Occipital lobe (tissue), 2 donors: Measurements from ENCODE around the gene MAPK11. TPM values are rescaled to one million over a fixed set of nuclear protein-coding genes. Genes with fewer than 3 reads are reported as not detected.
"Not testable (repeated sequence)": the region's sequence is repeated elsewhere in the genome, so short reads cannot be mapped to it uniquely, and the experiment has no call there.

Experiments
- DNase-seq: peaks from one replicate; lab custom pipeline; 2025; lab: John Stamatoyannopoulos, UW
- total RNA-seq: library from RNA; depleted of rRNA; stranded (reverse); fragments of >200 nt; gene quantifications from one replicate; pipeline ENCODE4 v1.2.3, GENCODE V29; 2014

The MAPK11 gene
- total RNA-seq, 1 donor from 2014 or later = 21.8 TPM

DNA sequence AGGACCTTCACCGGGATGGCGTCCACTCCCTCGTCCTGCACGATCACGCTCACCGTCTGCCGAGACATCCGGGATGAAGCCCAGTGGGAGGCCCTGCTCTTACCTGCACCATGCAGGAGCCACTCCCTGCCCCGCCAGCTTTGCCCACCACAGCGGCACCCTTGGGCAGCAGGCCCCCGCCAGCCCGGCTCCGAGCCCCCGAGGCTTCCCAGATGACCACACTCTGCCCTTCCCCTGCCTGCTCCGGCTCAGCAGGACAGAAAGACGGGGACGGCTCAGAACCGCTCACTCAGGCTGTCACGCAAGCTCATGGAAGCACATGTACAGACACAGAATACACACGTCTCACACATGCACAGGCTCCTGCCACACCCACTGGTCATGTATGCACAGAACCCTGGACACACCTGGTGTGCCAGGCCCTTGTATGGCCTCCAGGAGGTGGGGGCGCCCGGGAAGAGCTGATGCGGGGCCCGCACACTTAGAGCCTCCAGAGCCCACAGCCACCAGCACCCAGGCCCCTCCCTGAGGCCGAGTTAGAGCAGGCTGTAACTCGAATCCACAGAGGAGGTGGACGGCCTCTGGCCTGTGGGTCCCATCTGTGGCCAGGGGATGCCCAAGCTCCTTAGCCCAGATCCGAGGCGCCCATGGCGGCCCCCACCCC is 8.9 kb upstream of the MAPK11 start:
- no peak for DNase-seq

DNA sequence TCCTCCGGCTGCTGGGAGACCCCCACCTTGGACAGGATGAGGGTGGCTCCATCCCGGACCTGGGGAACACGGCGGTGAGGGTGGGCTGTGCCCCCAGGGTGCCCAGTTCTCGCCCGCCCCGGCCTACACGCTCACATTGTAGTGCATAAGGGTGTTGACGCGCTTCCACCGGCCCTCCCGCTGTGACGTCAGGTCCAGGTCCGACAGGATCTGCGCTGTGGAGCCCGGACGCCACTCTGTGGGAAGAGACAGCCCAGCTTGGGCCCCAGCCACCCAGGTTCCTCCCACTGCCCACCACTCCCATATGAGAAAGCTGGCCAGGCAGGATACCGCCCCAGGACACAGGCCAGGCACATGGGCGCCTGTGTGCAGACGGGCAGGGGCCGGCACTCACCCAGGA is 8.3 kb upstream of the MAPK11 start:
- DNase-seq = no peak

DNA sequence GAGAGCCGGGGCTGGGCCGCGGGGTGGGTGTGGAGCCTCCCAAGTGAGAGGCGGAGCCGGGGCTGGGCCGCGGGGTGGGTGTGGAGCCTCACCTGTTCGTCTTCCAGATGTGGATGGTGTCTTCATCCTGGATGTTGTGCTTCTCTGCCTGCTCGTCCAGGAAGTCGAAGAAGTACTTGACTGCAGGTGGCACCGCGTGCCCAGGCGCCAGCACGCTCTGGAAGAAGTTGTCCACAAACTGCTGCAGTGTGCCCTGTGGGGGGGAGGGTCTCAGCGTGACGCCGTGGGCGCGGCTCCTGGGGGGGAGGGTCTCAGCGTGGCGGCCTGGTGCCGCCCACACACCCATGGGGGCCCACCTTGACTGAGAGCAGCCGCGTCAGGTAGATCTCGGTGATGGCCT is 7.6 kb upstream of the MAPK11 start:
- no peak for DNase-seq

GRCh38 chr22:50276143-50276542 is 6.0 kb upstream of the MAPK11 start:
- peak; percentile 85 for DNase-seq

GRCh38 chr22:50275181-50276055 is 5.2 kb upstream of the MAPK11 start:
- no peak for DNase-seq

DNA sequence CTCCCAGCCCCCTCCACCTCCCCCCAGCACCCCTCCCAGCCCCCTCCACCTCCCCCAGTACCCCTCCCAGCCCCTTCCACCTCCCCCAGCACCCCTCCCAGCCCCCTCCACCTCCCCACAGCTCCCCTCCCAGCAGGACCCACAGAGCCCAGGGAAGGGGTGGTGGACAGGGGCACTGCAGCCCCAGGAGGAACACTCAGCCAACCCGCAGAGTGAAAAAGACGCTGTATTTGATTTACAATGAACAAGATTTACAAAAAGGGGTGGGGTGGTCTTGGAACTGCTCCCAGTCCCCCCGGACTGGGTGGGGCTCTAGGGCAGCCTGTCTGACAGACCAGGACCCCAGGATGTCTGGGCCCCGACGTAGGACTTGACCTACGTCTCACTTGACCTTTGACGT is 4.6 kb upstream of the MAPK11 start:
- DNase-seq = no peak

GRCh38 chr22:50274311-50274710 is 4.1 kb upstream of the MAPK11 start:
- DNase-seq = peak; percentile 31

GRCh38 chr22:50273781-50274180 is 3.6 kb upstream of the MAPK11 start:
- not testable (repeated sequence) for DNase-seq

GRCh38 chr22:50273352-50273751 is 3.2 kb upstream of the MAPK11 start:
- not testable (repeated sequence) for DNase-seq

GRCh38 chr22:50272044-50272802 is 2.0 kb upstream of the MAPK11 start:
- DNase-seq = no peak

DNA sequence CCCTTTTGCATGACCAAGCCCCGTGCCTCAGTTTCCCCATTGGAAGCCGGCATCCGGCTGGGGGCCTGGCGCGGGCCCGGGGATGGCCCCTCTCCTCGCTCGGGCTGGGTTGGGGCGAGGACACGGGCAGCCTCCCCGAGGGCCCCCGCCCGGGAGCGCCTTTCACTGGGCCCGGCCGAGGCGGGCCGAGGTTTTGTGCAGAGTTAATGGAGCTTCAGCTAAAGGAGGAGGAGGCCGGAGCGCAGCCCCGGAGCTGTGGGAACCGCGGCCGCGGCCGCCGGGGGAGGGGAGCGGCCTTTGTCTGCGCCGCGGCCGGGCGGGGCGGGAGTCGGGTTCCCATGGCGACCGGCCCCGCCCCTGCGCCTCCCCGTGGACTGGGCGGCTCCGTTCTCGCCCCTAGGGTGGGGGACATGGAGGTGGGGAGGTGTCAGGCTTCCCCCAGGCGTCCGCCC is 1.4 kb upstream of the MAPK11 start:
- DNase-seq = peak; percentile 24

GRCh38 chr22:50270666-50271394 is 650 bp upstream of the MAPK11 start:
- DNase-seq = no peak

GRCh38 chr22:50269573-50269969 is 609 bp downstream of the MAPK11 start:
- no peak for DNase-seq

DNA sequence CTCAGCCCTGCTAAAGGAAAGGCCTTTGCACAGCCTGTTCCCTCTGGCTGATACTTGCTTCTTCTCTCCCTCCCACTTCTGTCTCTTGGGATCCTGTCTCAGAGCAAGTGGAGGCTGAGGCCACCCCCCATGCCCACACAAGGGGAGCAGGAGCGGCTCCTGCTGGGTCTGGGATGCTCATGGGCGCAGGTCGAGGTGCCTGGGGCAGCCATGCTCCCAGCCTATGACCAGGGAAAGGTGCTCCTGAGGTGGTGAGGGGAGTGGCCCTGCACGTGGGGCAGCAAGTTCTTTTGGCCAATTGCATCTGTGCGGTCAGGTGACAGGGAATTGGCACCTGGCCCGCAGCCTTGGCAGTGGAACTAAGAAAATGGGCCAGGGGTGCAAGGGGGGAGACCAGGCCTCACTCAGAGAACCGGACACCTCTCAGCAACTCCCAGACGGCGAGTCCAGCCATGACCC is 1.5 kb downstream of the MAPK11 start:
- DNase-seq = no peak

DNA sequence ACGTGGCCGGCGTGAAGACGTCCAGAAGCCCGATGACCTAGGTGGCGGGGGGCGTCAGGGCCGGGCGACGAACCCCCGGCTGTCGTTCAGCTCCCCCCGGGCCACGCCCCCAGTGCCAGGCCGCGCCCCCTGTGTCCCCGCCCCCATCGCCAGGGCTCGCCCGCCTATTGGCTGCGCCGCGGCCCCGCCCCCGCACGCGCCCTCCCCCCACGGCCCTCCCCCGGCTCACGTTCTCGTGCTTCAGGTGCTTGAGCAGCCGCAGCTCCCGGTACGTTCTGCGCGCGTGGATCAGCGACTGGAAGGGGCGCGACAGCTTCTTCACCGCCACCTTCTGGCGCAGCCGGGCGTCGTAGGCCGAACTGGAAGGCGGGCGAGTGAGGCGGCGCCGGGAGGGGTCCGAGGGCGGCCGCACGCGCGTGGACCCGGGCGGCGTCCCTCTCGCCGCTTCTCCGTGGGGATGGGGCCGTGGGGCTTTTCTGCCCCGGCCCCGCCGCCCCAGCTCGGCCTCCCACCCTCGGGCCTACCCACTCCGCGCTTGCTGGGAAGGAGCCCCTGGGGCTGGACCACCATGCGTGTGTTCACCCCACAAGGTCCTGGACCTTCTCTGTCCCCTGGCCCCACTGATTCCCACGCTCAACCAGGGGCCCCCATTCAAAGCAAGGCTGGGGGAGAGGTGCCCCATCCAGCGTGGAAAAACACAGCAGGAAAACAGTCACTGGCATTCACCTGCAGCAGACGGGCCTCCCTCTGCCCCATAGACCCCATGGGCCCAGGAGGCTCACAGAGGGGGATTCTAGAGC is 2.4 kb downstream of the MAPK11 start:
- peak; percentile 43 for DNase-seq

GRCh38 chr22:50266994-50267393 is 3.2 kb downstream of the MAPK11 start:
- DNase-seq = no peak

DNA sequence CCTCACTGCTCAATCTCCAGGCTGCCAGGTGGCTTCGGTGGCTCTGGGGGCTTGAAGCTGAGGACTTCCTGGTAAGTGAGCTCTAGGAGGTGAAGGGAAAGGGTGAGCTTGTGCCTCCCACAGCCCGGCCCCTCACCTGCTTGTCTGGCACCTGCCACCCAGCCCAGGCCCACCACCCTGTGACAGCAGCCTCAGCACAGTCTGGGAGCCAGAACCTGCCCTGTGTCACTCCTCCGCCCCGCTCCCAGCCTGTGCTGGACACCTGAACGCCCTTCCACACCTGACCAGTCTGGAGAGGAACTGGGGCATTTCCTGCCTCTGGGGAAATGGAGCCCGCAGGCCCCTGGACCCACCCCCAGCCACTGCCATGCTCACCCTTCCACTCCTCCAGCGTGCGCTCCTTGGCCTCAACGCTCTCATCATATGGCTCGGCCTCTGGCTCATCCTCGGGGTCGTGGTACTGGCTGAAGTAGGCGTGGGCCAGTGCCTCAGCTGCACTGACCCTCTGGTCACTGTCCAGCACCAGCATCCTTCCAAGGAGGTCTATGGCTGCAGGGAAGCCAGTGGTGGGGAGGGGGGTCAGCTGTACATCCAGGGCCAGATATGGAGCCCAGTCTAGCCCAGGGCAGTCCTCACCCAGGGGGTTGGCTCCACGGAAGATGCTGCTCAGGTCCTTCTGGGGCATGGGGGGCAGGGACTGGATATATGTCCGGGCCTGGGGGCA is 5.1 kb downstream of the MAPK11 start:
- DNase-seq = no peak

DNA sequence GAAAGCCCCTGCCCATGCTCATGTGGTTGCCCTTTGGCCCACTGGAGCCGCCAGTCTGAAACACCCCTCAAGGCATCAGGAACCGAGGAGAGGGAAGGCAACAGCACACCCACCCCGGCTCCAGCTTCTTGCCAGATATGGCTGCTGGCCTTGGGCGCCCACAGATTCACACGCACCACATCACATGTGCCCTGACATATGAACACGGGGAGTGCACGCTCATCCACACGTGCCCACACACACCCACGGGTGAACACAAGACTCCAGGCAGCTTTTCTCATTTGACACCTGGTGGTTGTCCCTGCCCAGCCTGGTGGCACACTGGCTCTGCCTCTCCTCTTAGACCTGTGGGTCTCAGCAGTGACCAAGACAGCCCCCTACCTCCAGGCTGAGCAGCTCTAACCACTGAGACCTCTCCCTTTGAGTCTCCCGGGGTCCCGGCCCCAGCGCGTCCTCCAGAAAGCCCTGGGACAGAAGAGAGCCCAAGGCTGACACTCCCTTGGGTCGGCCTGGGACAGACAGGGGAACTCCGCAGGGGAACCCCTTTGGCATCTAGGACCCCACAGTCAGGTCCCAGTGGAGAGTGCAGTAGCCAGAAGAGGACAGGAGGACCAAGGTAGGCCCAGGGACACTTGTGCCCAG is 6.0 kb downstream of the MAPK11 start:
- peak; percentile 51 for DNase-seq

GRCh38 chr22:50262973-50263617 is 7.1 kb downstream of the MAPK11 start:
- DNase-seq = no peak
